ENCODE data around the gene NUP88. TPM values are rescaled to one million over a fixed set of nuclear protein-coding genes. Genes with fewer than 3 reads are reported as not detected.

NUP88 gene
- total and polyA plus RNA-seq, 10 of the 15 experiments (the other 5 are each of a cell fraction or from before 2014, with no cell fraction given), result 110 to 244 (median 188) TPM

- no peak for TF ChIP-seq ZNF592 (IDR thresholded peaks at IDR 0.05)
- TF ChIP-seq HDGF (IDR thresholded peaks at IDR 0.05), result no peak
- TF ChIP-seq NR2F1 (conservative IDR thresholded peaks at IDR 0.05), result no peak
- TF ChIP-seq HSF1 (IDR thresholded peaks at IDR 0.05; ENCODE audit: low read depth, low read length), result no peak
- no peak for TF ChIP-seq ZNF274 (IDR thresholded peaks at IDR 0.05; ENCODE audit: insufficient read depth, insufficient read length)
- TF ChIP-seq TCF3 (IDR thresholded peaks at IDR 0.05; ENCODE audit: borderline replicate concordance, insufficient read depth, low read depth, low read length), result no peak
- TF ChIP-seq SMC3 (IDR thresholded peaks at IDR 0.05; ENCODE audit: borderline replicate concordance, low read length), result no peak
- TF ChIP-seq, protein P1, sequence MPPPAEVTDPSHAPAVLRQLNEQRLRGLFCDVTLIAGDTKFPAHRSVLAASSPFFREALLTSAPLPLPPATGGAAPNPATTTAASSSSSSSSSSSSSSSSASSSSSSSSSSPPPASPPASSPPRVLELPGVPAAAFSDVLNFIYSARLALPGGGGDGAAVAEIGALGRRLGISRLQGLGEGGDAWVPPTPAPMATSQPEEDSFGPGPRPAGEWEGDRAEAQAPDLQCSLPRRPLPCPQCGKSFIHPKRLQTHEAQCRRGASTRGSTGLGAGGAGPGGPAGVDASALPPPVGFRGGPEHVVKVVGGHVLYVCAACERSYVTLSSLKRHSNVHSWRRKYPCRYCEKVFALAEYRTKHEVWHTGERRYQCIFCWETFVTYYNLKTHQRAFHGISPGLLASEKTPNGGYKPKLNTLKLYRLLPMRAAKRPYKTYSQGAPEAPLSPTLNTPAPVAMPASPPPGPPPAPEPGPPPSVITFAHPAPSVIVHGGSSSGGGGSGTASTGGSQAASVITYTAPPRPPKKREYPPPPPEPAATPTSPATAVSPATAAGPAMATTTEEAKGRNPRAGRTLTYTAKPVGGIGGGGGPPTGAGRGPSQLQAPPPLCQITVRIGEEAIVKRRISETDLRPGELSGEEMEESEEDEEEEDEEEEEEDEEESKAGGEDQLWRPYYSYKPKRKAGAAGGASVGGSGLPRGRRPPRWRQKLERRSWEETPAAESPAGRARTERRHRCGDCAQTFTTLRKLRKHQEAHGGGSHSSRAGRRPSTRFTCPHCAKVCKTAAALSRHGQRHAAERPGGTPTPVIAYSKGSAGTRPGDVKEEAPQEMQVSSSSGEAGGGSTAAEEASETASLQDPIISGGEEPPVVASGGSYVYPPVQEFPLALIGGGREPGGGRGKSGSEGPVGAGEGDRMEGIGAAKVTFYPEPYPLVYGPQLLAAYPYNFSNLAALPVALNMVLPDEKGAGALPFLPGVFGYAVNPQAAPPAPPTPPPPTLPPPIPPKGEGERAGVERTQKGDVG (CRISPR knock-in tag; IDR thresholded peaks at IDR 0.05), result no peak
- no peak for TF ChIP-seq MYB (IDR thresholded peaks at IDR 0.05; ENCODE audit: borderline replicate concordance, low read depth, low read length)
- no peak for TF ChIP-seq ZZZ3 (IDR thresholded peaks at IDR 0.05; ENCODE audit: control insufficient read depth, insufficient read length, low read depth)
- TF ChIP-seq SREBF2 (IDR thresholded peaks at IDR 0.05; ENCODE audit: low read length), result no peak
- TF ChIP-seq MXI1 (IDR thresholded peaks at IDR 0.05; ENCODE audit: low read depth, low read length), result no peak
- TF ChIP-seq POLR2A (IDR thresholded peaks at IDR 0.05; ENCODE audit: low read depth, low read length), result no peak
Observed at GRCh38 chr17:5467416-5467815, 48.0 kb upstream of the NUP88 start (continued).

Measured in GM12878 (cell line).